MG63 (cell line): ENCODE measurements around the gene IFRD1. TPM values are rescaled to one million over a fixed set of nuclear protein-coding genes. Genes with fewer than 3 reads are reported as not detected.
"Not testable (repeated sequence)": the region's sequence is repeated elsewhere in the genome, so short reads cannot be mapped to it uniquely, and the experiment has no call there.

Experiments used
- DNase-seq: peaks from one replicate; pipeline ENCODE4 v3.0.0-alpha.2; 2020
- H3K27me3 ChIP-seq: fragments of 250-450 bp; sonication (Bioruptor Pico); 2 replicates; pipeline ENCODE4 v1.5.1; 2020; ENCODE audit warnings: mild to moderate bottlenecking, moderate library complexity
- H3K36me3 ChIP-seq: fragments of 250-450 bp; sonication (Bioruptor Pico); 2 replicates; pipeline ENCODE4 v1.5.1; 2020; ENCODE audit warnings: mild to moderate bottlenecking, moderate library complexity
- H3K4me3 ChIP-seq: fragments of 250-450 bp; sonication (Bioruptor Pico); 2 replicates; pipeline ENCODE4 v1.5.1; 2020; ENCODE audit warnings: mild to moderate bottlenecking, moderate library complexity
- H3K9me3 ChIP-seq: fragments of 250-450 bp; sonication (Bioruptor Pico); 2 replicates; pipeline ENCODE4 v1.5.1; 2020; ENCODE audit warnings: mild to moderate bottlenecking, moderate library complexity
- total RNA-seq: library from RNA; depleted of rRNA; stranded (reverse); fragments of >200 nt; shearing (Covaris generic); gene quantifications from 2 replicates; pipeline ENCODE4 v1.2.3, GENCODE V29; 2014; ENCODE audit warnings: low replicate concordance

Gene IFRD1
- total RNA-seq, 1 experiment from 2014 or later = 29.5 TPM

- H3K36me3 ChIP-seq = no peaks in the 10 kb centered on the region
- no peak for DNase-seq
- H3K4me3 ChIP-seq = no peak overlapping the region
- H3K9me3 ChIP-seq = no peaks in the 10 kb centered on the region
- H3K27me3 ChIP-seq = no peaks in the 10 kb centered on the region
These were observed 51.7 kb downstream of the IFRD1 start for GRCh38 chr7:112501801-112502503.

GRCh38 chr7:112502700-112503099, 52.4 kb downstream of the IFRD1 start:
- no peak for DNase-seq
- Histone ChIP-seq H3K9me3 (no peaks in the 10 kb centered on the region), H3K4me3 (no peak overlapping the region), H3K36me3 (no peaks in the 10 kb centered on the region), H3K27me3 (no peaks in the 10 kb centered on the region)

GRCh38 chr7:112503361-112503972, 53.2 kb downstream of the IFRD1 start:
- DNase-seq = no peak
- Histone ChIP-seq H3K27me3 (no peaks in the 10 kb centered on the region), H3K36me3 (no peaks in the 10 kb centered on the region), H3K9me3 (no peaks in the 10 kb centered on the region), H3K4me3 (no peak overlapping the region)

DNA sequence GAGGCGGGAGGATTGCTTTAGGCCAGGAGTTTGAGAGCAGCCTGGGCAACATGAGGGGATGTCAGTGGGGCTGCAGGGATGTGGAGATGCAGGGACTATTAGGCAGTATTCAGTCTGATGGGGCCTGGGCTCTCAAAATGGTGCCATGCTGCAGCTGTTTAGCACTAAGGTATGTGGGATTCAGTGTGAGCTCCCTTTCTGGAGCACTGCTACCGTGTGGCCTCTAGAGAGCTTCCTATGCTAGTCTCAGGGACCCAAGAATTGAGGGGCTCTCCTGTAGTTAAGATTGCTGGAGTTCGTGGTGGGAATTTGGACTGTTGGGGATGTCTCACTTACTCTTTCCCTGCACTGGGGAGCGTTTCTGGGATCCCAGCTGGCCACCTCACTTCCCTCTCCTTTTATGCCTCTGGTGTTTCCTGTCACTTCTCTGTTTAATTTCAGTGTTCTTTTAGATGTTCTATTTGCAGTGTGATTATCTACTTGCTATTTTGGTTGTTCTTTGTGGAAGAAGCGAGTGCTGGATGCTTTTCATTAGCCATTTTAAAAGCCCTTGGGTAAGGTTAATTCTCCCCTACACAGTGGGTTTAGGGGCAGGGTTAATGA, 53.9 kb downstream of the IFRD1 start:
- Histone ChIP-seq H3K27me3 (no peaks in the 10 kb centered on the region), H3K9me3 (no peaks in the 10 kb centered on the region), H3K36me3 (no peaks in the 10 kb centered on the region), H3K4me3 (no peak overlapping the region)
- DNase-seq = no peak

- Histone ChIP-seq H3K36me3 (no peaks in the 10 kb centered on the region), H3K9me3 (no peaks in the 10 kb centered on the region), H3K4me3 (no peak overlapping the region), H3K27me3 (no peaks in the 10 kb centered on the region)
- no peak for DNase-seq
These were observed 55.2 kb downstream of the IFRD1 start for GRCh38 chr7:112505495-112505894.

DNA sequence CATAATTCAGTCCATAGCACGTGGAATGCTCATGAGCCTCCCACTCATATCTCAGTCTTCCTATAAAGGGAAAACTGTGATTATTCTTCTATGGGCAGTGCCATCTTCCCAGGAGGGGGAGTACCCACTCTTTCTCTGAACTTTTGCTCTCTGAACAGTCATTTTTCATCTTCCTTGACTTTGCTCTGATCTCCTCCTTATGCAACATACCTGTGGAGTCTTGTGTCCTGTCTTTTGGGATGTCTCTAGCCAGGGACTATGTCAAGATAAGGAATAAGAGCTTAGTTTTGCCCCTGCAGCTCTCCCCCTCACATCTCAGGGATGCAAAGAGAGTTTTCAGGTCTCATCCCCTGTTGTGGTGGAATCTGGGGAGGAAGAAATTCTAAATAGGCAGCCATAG, 58.1 kb downstream of the IFRD1 start:
- Histone ChIP-seq H3K4me3 (no peak overlapping the region), H3K9me3 (no peaks in the 10 kb centered on the region)
- DNase-seq = no peak

DNA sequence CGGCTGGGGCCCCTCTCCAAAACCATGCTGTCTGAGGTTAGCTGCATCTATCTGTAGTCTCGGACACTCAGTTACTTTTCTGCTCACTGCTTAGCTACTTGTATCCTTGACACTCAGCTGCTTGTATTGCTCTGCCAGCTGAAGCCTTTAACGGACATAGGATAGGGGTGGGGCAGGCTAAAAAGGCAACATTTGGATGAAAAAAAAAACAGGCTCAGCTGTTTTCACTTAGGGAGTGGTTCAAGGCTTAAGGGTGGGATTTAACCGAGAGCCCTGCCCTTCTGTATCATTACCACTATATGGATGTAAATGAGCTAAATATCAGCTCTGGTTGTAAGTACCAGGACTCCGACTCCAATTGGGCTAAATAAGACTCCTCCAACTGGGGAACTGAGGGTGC, 59.1 kb downstream of the IFRD1 start:
- H3K27me3 ChIP-seq = no peaks in the 10 kb centered on the region
- no peak overlapping the region for H3K4me3 ChIP-seq
- DNase-seq = no peak

More for the DNA sequence above, 58.1 kb downstream of the IFRD1 start:
- Histone ChIP-seq H3K27me3 (no peaks in the 10 kb centered on the region), H3K36me3 (no peaks in the 10 kb centered on the region)

DNA sequence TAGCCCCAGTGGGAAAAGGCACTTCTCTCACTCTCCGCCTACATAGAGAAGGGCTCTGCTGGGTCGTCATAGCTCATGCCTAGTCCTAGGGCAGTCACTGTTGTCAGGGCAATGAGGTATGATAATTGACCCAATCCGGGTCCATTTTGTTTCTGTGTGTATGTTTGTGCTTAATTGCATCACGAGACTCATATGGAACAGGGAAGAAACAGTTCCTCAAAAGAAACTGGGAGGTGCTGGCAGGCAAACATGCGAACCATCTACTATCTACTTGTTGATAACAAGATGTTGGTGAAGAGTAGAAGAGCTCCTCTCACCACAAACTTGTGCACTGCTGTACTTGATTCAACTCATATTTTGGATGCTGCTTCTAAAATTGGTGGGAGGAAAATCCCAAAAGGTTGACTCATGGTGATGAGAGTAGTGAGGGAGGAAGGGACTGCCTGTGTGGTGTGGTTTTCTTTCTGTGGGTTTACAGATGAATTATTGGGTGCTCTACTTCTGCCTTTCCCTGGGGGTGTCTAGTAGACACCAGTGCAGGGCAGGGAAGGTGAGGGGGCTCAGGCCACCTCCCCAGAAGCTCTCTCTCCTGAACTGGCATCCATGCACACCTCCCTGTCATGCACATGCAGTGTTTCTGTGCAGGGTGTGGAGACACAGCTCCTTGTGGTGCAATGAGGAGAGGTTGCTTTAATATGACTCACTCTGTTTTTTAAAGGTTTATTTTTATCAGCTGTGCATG, 59.9 kb downstream of the IFRD1 start:
- no peaks in the 10 kb centered on the region for H3K9me3 ChIP-seq
- no peaks in the 10 kb centered on the region for H3K27me3 ChIP-seq
- no peak for DNase-seq
- H3K36me3 ChIP-seq = no peaks in the 10 kb centered on the region
- no peak overlapping the region for H3K4me3 ChIP-seq

More for the DNA sequence above, 59.1 kb downstream of the IFRD1 start:
- no peaks in the 10 kb centered on the region for H3K36me3 ChIP-seq
- no peaks in the 10 kb centered on the region for H3K9me3 ChIP-seq

GRCh38 chr7:112510743-112511110, 60.5 kb downstream of the IFRD1 start:
- H3K4me3 ChIP-seq = no peak overlapping the region
- no peak for DNase-seq
- H3K27me3 ChIP-seq = no peaks in the 10 kb centered on the region
- no peaks in the 10 kb centered on the region for H3K36me3 ChIP-seq
- no peaks in the 10 kb centered on the region for H3K9me3 ChIP-seq

- H3K36me3 ChIP-seq = no peaks in the 10 kb centered on the region
- H3K27me3 ChIP-seq = no peaks in the 10 kb centered on the region
- DNase-seq = no peak
- no peaks in the 10 kb centered on the region for H3K9me3 ChIP-seq
- H3K4me3 ChIP-seq = no peak overlapping the region
These were observed 61.4 kb downstream of the IFRD1 start for GRCh38 chr7:112511451-112512202.

DNA sequence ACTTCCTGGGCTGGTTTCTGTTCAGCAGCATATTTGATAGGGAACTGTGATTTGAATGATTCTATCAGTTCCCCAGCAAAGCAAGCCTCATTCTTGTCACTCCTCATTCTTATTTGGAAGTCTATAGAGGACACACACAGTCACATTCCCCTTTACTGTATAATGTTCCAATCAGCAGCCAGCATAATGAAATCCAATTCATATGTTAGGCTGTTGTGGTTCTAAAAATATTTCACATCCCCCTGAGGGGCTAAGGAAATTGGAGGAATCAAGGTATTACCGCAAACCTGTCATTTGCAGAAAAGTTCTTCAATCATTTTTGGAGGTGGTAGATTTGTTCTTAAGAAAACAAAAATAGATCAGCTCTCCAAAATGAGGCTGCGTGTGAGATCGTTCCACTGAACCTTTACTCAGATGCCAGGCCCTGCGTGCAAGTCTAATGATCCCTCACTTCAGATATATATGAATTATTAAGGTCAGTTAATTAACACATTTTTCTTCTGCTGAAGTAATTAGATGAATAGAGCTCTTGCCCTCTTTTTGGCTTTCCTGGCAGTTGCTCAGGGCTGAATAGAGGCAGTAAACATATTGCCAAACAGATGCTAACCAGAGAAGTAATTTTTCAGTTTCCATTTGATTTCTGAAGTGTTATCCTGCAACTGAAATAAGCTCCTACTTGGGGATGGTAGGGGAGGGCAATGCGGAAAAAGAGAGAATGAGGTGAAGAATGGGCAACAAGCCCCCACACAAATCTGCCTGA, 62.4 kb downstream of the IFRD1 start:
- H3K4me3 ChIP-seq = no peak overlapping the region
- H3K9me3 ChIP-seq = no peaks in the 10 kb centered on the region
- DNase-seq = no peak

DNA sequence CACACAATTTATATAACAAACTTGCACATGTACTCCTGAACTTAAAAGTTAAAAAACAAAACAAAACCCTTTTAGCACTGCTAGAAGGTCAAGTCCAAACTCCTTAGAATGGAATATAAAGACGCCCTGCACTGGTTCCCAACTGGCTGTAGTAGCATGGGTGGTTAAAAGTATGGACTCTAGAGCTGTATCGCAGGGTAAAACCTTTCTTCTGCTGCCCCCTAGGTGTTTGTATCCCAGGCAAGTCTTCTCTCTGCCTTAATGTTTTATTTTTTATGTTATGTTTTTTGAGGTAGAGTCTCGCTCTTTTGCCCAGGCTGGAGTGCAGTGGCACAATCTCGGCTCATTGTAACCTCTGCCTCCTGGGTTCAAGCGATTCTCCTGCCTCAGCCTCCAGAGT, 65.7 kb downstream of the IFRD1 start:
- Histone ChIP-seq H3K4me3 (no peak overlapping the region), H3K36me3 (no peaks in the 10 kb centered on the region), H3K9me3 (no peaks in the 10 kb centered on the region), H3K27me3 (no peaks in the 10 kb centered on the region)
- no peak for DNase-seq

More for the DNA sequence above, 62.4 kb downstream of the IFRD1 start:
- no peaks in the 10 kb centered on the region for H3K27me3 ChIP-seq
- H3K36me3 ChIP-seq = no peaks in the 10 kb centered on the region

- not testable (repeated sequence) for H3K27me3 ChIP-seq, H3K9me3 ChIP-seq, H3K4me3 ChIP-seq, H3K36me3 ChIP-seq, DNase-seq
These were observed 66.2 kb downstream of the IFRD1 start for GRCh38 chr7:112516418-112516817.

GRCh38 chr7:112517487-112517886, 67.2 kb downstream of the IFRD1 start:
- no peak overlapping the region for H3K4me3 ChIP-seq
- no peak for DNase-seq

DNA sequence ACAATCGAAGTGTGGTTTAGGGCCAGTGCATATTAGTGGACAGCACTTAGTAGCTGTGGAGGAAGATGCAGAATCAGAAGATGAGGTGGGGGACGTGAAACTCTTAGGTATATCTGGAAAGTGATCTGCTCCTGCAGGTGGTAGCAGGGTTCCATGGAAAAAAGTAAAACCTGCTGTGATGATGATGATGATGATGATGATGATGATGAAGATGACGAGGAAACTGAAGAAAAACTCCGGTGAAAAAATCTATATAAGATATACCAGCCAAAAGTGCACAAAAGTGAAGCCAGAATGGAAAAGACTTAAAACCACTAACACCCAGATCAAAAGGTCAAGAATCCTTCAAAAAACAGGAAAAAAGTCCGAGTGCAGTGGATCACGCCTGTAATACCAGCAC, 70.5 kb downstream of the IFRD1 start:
- Histone ChIP-seq H3K9me3 (no peaks in the 10 kb centered on the region), H3K27me3 (no peaks in the 10 kb centered on the region), H3K36me3 (no peaks in the 10 kb centered on the region), H3K4me3 (no peak overlapping the region)
- DNase-seq = no peak

More at GRCh38 chr7:112517487-112517886, 67.2 kb downstream of the IFRD1 start:
- Histone ChIP-seq H3K27me3 (no peaks in the 10 kb centered on the region), H3K9me3 (no peaks in the 10 kb centered on the region), H3K36me3 (no peaks in the 10 kb centered on the region)

DNA sequence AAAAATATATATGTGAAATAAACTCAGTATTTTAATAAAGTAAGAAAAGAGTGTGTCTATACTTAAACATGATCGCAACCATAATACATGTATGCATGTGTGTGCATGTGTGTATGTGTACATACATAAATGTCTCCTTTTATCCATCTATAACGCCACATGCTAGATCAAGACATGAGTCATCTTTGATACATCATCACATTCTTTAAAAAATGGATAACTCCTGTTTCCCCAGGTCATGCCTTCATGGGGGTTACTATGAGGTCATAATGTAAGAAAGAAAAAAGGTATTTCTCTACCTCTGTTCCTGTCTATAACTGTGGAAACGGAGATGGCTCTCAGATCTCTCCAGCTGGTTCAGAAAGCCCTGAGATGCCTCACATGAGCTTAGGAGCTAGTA, 71.7 kb downstream of the IFRD1 start:
- no peak for DNase-seq
- H3K36me3 ChIP-seq = no peaks in the 10 kb centered on the region

More for the DNA sequence above, 71.7 kb downstream of the IFRD1 start:
- H3K4me3 ChIP-seq = no peak overlapping the region
- no peaks in the 10 kb centered on the region for H3K9me3 ChIP-seq
- H3K27me3 ChIP-seq = no peaks in the 10 kb centered on the region
